HepG2 (cell line): ENCODE results near the gene ARMH3. TPM values are rescaled to one million over a fixed set of nuclear protein-coding genes. Genes with fewer than 3 reads are reported as not detected.
A peak's percentile ranks its signal among the peaks of the same experiment; 100 is the strongest.

Experiments
- ATRX ChIP-seq: sonication (generic); formaldehyde crosslinking; IDR thresholded peaks from 2 replicates; pipeline ENCODE4 v1.4.0; 2020; ENCODE audit warnings: missing genetic modification reagents, borderline replicate concordance
- ETV5 ChIP-seq: IDR thresholded peaks from 2 replicates; pipeline ENCODE4 v1.6.1; 2018; ENCODE audit warnings: missing biosample characterization, missing genetic modification reagents, inconsistent platforms, borderline replicate concordance
- FIP1L1 ChIP-seq: fragments of 200-400 bp; formaldehyde crosslinking; IDR thresholded peaks from 2 replicates; pipeline ENCODE4 v1.6.1; 2018; ENCODE audit warnings: low read depth, mild to moderate bottlenecking, low read length, moderate library complexity, borderline replicate concordance; ENCODE audit not compliant: insufficient read depth
- FOXO1 ChIP-seq: sonication (generic); formaldehyde crosslinking; IDR thresholded peaks from 2 replicates; pipeline ENCODE4 v1.4.0; 2020; ENCODE audit warnings: missing genetic modification reagents
- GTF3A ChIP-seq: sonication (generic); formaldehyde crosslinking; conservative IDR thresholded peaks from 2 replicates; pipeline ENCODE4 v1.4.0; 2020; ENCODE audit warnings: mild to moderate bottlenecking, missing genetic modification reagents
- HDAC6 ChIP-seq: fragments of 200-600 bp; sonication (generic); IDR thresholded peaks from 2 replicates; pipeline ENCODE4 v1.7.0; 2017; ENCODE audit warnings: mild to moderate bottlenecking, antibody characterized with exemption, low read length, low read depth
- HNRNPH1 ChIP-seq: fragments of 200-400 bp; formaldehyde crosslinking; optimal IDR thresholded peaks from 2 replicates; pipeline ENCODE3; 2017; ENCODE audit warnings: mild to moderate bottlenecking, low read depth, low read length
- KDM2A ChIP-seq: sonication (generic); formaldehyde crosslinking; IDR thresholded peaks from 2 replicates; pipeline ENCODE4 v1.4.0; 2020; ENCODE audit warnings: low read depth, missing genetic modification reagents, borderline replicate concordance
- MYC ChIP-seq: sonication (generic); formaldehyde crosslinking; IDR thresholded peaks from 2 replicates; pipeline ENCODE4 v1.9.0; 2021; ENCODE audit warnings: missing genetic modification reagents, borderline replicate concordance
- RARG ChIP-seq: sonication (generic); formaldehyde crosslinking; IDR thresholded peaks from 2 replicates; pipeline ENCODE4 v1.4.0; 2020; ENCODE audit warnings: low read depth, mild to moderate bottlenecking, missing genetic modification reagents
- RFXAP ChIP-seq: sonication (generic); formaldehyde crosslinking; IDR thresholded peaks from 2 replicates; pipeline ENCODE4 v1.4.0; 2020; ENCODE audit warnings: missing genetic modification reagents, borderline replicate concordance
- SIN3A ChIP-seq: IDR thresholded peaks from 2 replicates; pipeline ENCODE4 v1.6.1; 2011; ENCODE audit warnings: low read depth, mild to moderate bottlenecking, control low read depth, low read length, borderline replicate concordance
- SRY ChIP-seq: sonication (generic); formaldehyde crosslinking; IDR thresholded peaks from 2 replicates; pipeline ENCODE4 v1.8.0; 2022; ENCODE audit warnings: mild to moderate bottlenecking, missing genetic modification reagents
- TBX3 ChIP-seq: fragments of 450-650 bp; IDR thresholded peaks from 2 replicates; pipeline ENCODE4 v1.6.1; 2017; ENCODE audit warnings: antibody characterized with exemption, mild to moderate bottlenecking, inconsistent platforms, borderline replicate concordance
- ZFP36L1 ChIP-seq: sonication (generic); formaldehyde crosslinking; IDR thresholded peaks from 2 replicates; pipeline ENCODE4 v1.8.0; 2022; ENCODE audit warnings: mild to moderate bottlenecking, missing genetic modification reagents, moderate library complexity
- ZFYVE20 ChIP-seq: sonication (generic); formaldehyde crosslinking; IDR thresholded peaks from 2 replicates; pipeline ENCODE4 v1.8.0; 2023; ENCODE audit warnings: low read depth, mild to moderate bottlenecking, moderate library complexity, missing genetic modification reagents, borderline replicate concordance
- ZMYM4 ChIP-seq: sonication (generic); formaldehyde crosslinking; IDR thresholded peaks from 2 replicates; pipeline ENCODE4 v1.8.1; 2023; ENCODE audit warnings: mild to moderate bottlenecking, missing genetic modification reagents
- ZNF224 ChIP-seq: sonication (generic); formaldehyde crosslinking; IDR thresholded peaks from 2 replicates; pipeline ENCODE4 v1.5.0; 2020; ENCODE audit warnings: mild to moderate bottlenecking, missing genetic modification reagents
- ZNF329 ChIP-seq: sonication (generic); formaldehyde crosslinking; IDR thresholded peaks from 2 replicates; pipeline ENCODE4 v1.9.0; 2021; ENCODE audit warnings: low read depth, mild to moderate bottlenecking, missing genetic modification reagents
- ZNF644 ChIP-seq: IDR thresholded peaks from 2 replicates; pipeline ENCODE4 v1.6.1; 2016; ENCODE audit warnings: low read depth
- ZSCAN12 ChIP-seq: sonication (generic); formaldehyde crosslinking; IDR thresholded peaks from 2 replicates; pipeline ENCODE4 v1.9.0; 2021; ENCODE audit warnings: mild to moderate bottlenecking, missing genetic modification reagents
- polyA plus RNA-seq, 8 experiments: library from polyadenylated mRNA; depleted of rRNA in 3 of 8; stranded (reverse) in 7 of 8; unstranded in 1 of 8; fragments of >200 nt; fragmentation: Illumina TruSeq in 4 of 8; extraction: Trizol in 4 of 8; gene quantifications; 2 replicates each; pipeline versions ENCODE4 v1.2.1 to v1.2.3, GENCODE V29; 2011 to 2016; ENCODE audit warnings: low read depth in 4 of 8, missing spikeins in 1 of 8, mixed read lengths in 1 of 8; ENCODE audit not compliant: insufficient read depth in 1 of 8
- total RNA-seq, 5 experiments: library from RNA; depleted of rRNA; stranded (reverse); fragments of >200 nt; fragmentation: Illumina TruSeq; extraction: Trizol; gene quantifications; 2 replicates each; pipeline ENCODE4 v1.2.3, GENCODE V29; 2016; ENCODE audit warnings: low read depth in 1 of 5
- TF ChIP-seq, protein P1 (sequence below): sonication (generic); formaldehyde crosslinking; IDR thresholded peaks from 2 replicates; pipeline ENCODE4 v1.5.0; 2020; ENCODE audit warnings: missing genetic modification reagents
- TF ChIP-seq, protein P2 (sequence below): sonication (generic); formaldehyde crosslinking; IDR thresholded peaks from 2 replicates; pipeline ENCODE4 v1.9.0; 2021; ENCODE audit warnings: missing genetic modification reagents, mild to moderate bottlenecking, borderline replicate concordance
- TF ChIP-seq, protein P3 (sequence below): IDR thresholded peaks from 2 replicates; pipeline ENCODE4 v1.6.1; 2016; ENCODE audit warnings: low read depth
- TF ChIP-seq, protein P4 (sequence below): sonication (generic); formaldehyde crosslinking; IDR thresholded peaks from 2 replicates; pipeline ENCODE4 v1.4.0; 2020; ENCODE audit warnings: missing genetic modification reagents

ARMH3 gene
- total and polyA plus RNA-seq, 2 of the 13 experiments (the other 11 are each of a cell fraction or from before 2014, with no cell fraction given), result 8.4 to 16.9 TPM

DNA sequence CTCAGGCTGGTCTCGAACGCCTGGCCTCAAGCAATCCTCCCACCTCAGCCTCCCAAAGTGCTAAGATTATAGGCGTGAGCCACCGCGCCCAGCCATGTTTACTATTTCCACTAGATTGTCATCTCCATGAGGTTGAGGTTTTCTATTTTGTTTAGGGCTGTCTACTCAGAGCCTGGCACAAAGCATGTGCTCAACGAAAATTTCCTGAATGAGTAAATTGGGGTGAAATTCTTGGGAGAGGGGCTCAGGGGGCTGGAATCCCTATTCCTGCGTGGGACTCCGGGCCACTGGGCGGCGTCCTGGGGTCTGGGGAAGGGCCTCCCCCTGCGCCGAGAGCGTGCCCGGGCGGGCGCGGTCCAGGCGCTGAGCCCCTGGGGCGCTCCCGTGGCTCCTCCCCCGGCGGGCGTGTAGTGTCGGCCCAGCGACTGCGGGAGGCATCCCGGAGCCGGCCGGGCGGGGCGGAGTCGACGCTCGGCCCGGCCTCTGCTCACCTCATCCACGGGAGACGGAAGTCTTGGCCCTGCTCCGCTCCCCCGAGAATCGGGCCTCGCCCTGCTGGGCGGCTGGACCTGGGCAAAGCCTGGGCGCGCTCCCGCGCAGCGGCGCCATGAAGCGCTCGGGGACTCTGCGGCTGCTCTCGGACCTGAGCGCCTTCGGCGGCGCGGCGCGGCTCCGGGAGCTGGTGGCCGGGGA is 9.0 kb upstream of the ARMH3 start, which contains the start of gene HPS6 (continued):
- TF ChIP-seq ZMYM4 (peak; percentile 46; the same call in 1 of the 2 replicates), ZNF224 (CRISPR knock-in tag) (0 out of 2 replicates have a peak, but pooled peaks have one; percentile 66), ZFYVE20 (no peak), HDAC6 (no peak), FOXO1 (CRISPR knock-in tag) (peak; percentile 8; the same call in 1 of the 2 replicates), ETV5 (CRISPR knock-in tag) (peak; percentile 32; the same call in 1 of the 2 replicates), FIP1L1 (no peak), TBX3 (no peak), ZNF329 (peak; percentile 35; the same call in 1 of the 2 replicates), GTF3A (CRISPR knock-in tag) (no peak), ZNF644 (CRISPR knock-in tag) (0 out of 2 replicates have a peak, but pooled peaks have one; percentile 5), SRY (CRISPR knock-in tag) (peak; percentile 78; the same call in 1 of the 2 replicates), HNRNPH1 (no peak), ZSCAN12 (no peak), MYC (no peak; the same call in none of the 2 replicates), SIN3A (peak; percentile 89; the same call in 1 of the 2 replicates), RARG (CRISPR knock-in tag) (no peak), RFXAP (no peak), KDM2A (CRISPR knock-in tag) (peak; percentile 63), ZFP36L1 (CRISPR knock-in tag) (no peak), ATRX (CRISPR knock-in tag) (no peak)
- TF ChIP-seq, protein P1, sequence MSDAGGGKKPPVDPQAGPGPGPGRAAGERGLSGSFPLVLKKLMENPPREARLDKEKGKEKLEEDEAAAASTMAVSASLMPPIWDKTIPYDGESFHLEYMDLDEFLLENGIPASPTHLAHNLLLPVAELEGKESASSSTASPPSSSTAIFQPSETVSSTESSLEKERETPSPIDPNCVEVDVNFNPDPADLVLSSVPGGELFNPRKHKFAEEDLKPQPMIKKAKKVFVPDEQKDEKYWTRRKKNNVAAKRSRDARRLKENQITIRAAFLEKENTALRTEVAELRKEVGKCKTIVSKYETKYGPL, result peak; percentile 57; the same call in 1 of the 2 replicates
- TF ChIP-seq, protein P2, sequence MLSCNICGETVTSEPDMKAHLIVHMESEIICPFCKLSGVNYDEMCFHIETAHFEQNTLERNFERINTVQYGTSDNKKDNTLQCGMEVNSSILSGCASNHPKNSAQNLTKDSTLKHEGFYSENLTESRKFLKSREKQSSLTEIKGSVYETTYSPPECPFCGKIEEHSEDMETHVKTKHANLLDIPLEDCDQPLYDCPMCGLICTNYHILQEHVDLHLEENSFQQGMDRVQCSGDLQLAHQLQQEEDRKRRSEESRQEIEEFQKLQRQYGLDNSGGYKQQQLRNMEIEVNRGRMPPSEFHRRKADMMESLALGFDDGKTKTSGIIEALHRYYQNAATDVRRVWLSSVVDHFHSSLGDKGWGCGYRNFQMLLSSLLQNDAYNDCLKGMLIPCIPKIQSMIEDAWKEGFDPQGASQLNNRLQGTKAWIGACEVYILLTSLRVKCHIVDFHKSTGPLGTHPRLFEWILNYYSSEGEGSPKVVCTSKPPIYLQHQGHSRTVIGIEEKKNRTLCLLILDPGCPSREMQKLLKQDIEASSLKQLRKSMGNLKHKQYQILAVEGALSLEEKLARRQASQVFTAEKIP (CRISPR knock-in tag), result no peak
- TF ChIP-seq, protein P3, sequence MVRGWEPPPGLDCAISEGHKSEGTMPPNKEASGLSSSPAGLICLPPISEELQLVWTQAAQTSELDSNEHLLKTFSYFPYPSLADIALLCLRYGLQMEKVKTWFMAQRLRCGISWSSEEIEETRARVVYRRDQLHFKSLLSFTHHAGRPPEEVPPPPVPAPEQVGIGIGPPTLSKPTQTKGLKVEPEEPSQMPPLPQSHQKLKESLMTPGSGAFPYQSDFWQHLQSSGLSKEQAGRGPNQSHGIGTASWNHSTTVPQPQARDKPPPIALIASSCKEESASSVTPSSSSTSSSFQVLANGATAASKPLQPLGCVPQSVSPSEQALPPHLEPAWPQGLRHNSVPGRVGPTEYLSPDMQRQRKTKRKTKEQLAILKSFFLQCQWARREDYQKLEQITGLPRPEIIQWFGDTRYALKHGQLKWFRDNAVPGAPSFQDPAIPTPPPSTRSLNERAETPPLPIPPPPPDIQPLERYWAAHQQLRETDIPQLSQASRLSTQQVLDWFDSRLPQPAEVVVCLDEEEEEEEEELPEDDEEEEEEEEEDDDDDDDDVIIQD (CRISPR knock-in tag), result no peak
- TF ChIP-seq, protein P4, sequence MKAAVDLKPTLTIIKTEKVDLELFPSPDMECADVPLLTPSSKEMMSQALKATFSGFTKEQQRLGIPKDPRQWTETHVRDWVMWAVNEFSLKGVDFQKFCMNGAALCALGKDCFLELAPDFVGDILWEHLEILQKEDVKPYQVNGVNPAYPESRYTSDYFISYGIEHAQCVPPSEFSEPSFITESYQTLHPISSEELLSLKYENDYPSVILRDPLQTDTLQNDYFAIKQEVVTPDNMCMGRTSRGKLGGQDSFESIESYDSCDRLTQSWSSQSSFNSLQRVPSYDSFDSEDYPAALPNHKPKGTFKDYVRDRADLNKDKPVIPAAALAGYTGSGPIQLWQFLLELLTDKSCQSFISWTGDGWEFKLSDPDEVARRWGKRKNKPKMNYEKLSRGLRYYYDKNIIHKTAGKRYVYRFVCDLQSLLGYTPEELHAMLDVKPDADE (CRISPR knock-in tag), result no peak
